Measurements from ENCODE around the gene C20orf202. TPM values are rescaled to one million over a fixed set of nuclear protein-coding genes. Genes with fewer than 3 reads are reported as not detected.

C20orf202 gene
- total RNA-seq, 1 experiment from 2014 or later = not detected

GRCh38 chr20:1171461-1172093, 31.7 kb upstream of the C20orf202 start:
- peak; percentile 82 for TF ChIP-seq REST (IDR thresholded peaks at IDR 0.05; ENCODE audit: low read depth)
- TF ChIP-seq CEBPB (IDR thresholded peaks at IDR 0.05; ENCODE audit: low read depth) = no peak
- TF ChIP-seq SIN3A (IDR thresholded peaks at IDR 0.05; ENCODE audit: low read depth) = no peak
- no peak for TF ChIP-seq ZNF274 (IDR thresholded peaks at IDR 0.05; ENCODE audit: low read depth, low read length)
- TF ChIP-seq TCF7L2 (IDR thresholded peaks at IDR 0.05; ENCODE audit: borderline replicate concordance, extremely low read depth, insufficient read depth, insufficient read length) = no peak
- no peak for TF ChIP-seq POLR2AphosphoS5 (IDR thresholded peaks at IDR 0.05; ENCODE audit: low read depth, low read length)
- no peak for TF ChIP-seq EZH2phosphoT487 (IDR thresholded peaks at IDR 0.05; ENCODE audit: borderline replicate concordance)
- TF ChIP-seq ZBTB33 (IDR thresholded peaks at IDR 0.05; ENCODE audit: extremely low read depth, insufficient replicate concordance, low read length) = no peak
- no peaks in the 10 kb centered on the region for H3K4me1 ChIP-seq (ENCODE audit: control insufficient read depth in 1 of 2, insufficient read depth in 2 of 2, low read length in 2 of 2)
- RAD21 ChIA-PET (ENCODE audit: low non-redundant PET in 1 of 2, low total read pairs in 2 of 2, uncharacterized antibody in 2 of 2, unreplicated experiment in 2 of 2) = no interaction called here
- H3K4me2 ChIP-seq (ENCODE audit: low read length) = no peak overlapping the region
- no peak overlapping the region for H3K4me3 ChIP-seq (replicated peaks in 1 of 2; ENCODE audit: low read depth in 1 of 2, low read length in 2 of 2)
- H3K27me3 ChIP-seq (ENCODE audit: insufficient read depth, low read length) = no peaks in the 10 kb centered on the region
- POLR2A ChIA-PET = no interaction called here
- H3K79me2 ChIP-seq (ENCODE audit: insufficient read depth, low read length) = no peaks in the 10 kb centered on the region
- H2AFZ ChIP-seq (ENCODE audit: low read depth, low read length, poor library complexity, severe bottlenecking) = no peak overlapping the region
- H3K9me2 ChIP-seq (ENCODE audit: insufficient read depth) = no peaks in the 10 kb centered on the region
- intact Hi-C loops (cut with micrococcal nuclease) = no loop called here
- no peaks in the 10 kb centered on the region for H3K9me3 ChIP-seq (ENCODE audit: control insufficient read depth in 1 of 2, insufficient read depth in 1 of 2, low read depth in 1 of 2, low read length in 2 of 2)
- peaks cover 8 to 35% of the 10 kb centered on the region in 2 experiments; a peak in 3 of 4 replicates for H3K36me3 ChIP-seq (ENCODE audit: control insufficient read depth in 1 of 2, insufficient read depth in 2 of 2, low read length in 2 of 2)
- no peak overlapping the region for H3K9ac ChIP-seq (ENCODE audit: low read length)
- CTCF ChIA-PET = no interaction called here
- ATAC-seq (0 out of 2 replicates have a peak, but pooled peaks have one; percentile 34), DNase-seq (ENCODE audit: low read depth, low spot score) (no peak)
- H4K20me1 ChIP-seq (ENCODE audit: insufficient read depth) = no peaks in the 10 kb centered on the region
- BruUV-seq (replicated peaks) = no TSS peak
- no peak overlapping the region for H3K27ac ChIP-seq (ENCODE audit: low read depth, low read length)

Measured in HCT116 (cell line).